K562 (cell line): Measurements from ENCODE around the gene NPPC. TPM values are rescaled to one million over a fixed set of nuclear protein-coding genes. Genes with fewer than 3 reads are reported as not detected.

ENCODE experiments used
- ATF7 ChIP-seq: fragments of 450-650 bp; IDR thresholded peaks from 2 replicates; pipeline ENCODE4 v1.7.1; 2014; ENCODE audit warnings: mild to moderate bottlenecking, moderate library complexity
- BACH1 ChIP-seq: fragments of 200-800 bp; sonication (Bioruptor generic); IDR thresholded peaks from 2 replicates; pipeline ENCODE4 v1.6.1; 2016; ENCODE audit warnings: missing genetic modification characterization, missing compliant biosample characterization
- CHD2 ChIP-seq: IDR thresholded peaks from 2 replicates; pipeline ENCODE4 v1.6.1; 2011; ENCODE audit warnings: low read depth, low read length
- CREM ChIP-seq: IDR thresholded peaks from 2 replicates; pipeline ENCODE4 v1.6.1; 2014; ENCODE audit warnings: antibody characterized with exemption, low read depth
- EGR1 ChIP-seq: fragments of 450-650 bp; conservative IDR thresholded peaks from 2 replicates; pipeline ENCODE4 v1.6.1; 2017; ENCODE audit warnings: mild to moderate bottlenecking
- KLF16 ChIP-seq: IDR thresholded peaks from 2 replicates; pipeline ENCODE4 v1.6.1; 2016; ENCODE audit warnings: antibody characterized with exemption
- POU5F1 ChIP-seq: fragments of 150-350 bp; IDR thresholded peaks from 2 replicates; pipeline ENCODE4 v1.6.1; 2014; ENCODE audit warnings: borderline replicate concordance, low read length, low read depth, mild to moderate bottlenecking; ENCODE audit not compliant: partially characterized antibody
- TAF9B ChIP-seq: fragments of 450-650 bp; IDR thresholded peaks from 2 replicates; pipeline ENCODE4 v1.6.1; 2018; ENCODE audit warnings: mild to moderate bottlenecking; ENCODE audit not compliant: partially characterized antibody
- ZC3H4 ChIP-seq: sonication (generic); formaldehyde crosslinking; IDR thresholded peaks from 2 replicates; pipeline ENCODE4 v1.9.0; 2021; ENCODE audit warnings: missing genetic modification reagents, borderline replicate concordance
- ZNF121 ChIP-seq: sonication (generic); formaldehyde crosslinking; conservative IDR thresholded peaks from 2 replicates; pipeline ENCODE4 v1.8.0; 2022; ENCODE audit warnings: missing genetic modification reagents
- ZNF695 ChIP-seq: fragments of 450-650 bp; formaldehyde crosslinking; IDR thresholded peaks from 2 replicates; pipeline ENCODE4 v1.4.0; 2020; ENCODE audit warnings: mild to moderate bottlenecking, moderate library complexity
- ZNF79 ChIP-seq: fragments of 250-450 bp; sonication (Bioruptor Pico); IDR thresholded peaks from 2 replicates; pipeline ENCODE4 v1.4.0; 2020; ENCODE audit warnings: low read depth, mild to moderate bottlenecking, moderate library complexity
- polyA plus RNA-seq, 8 experiments: library from polyadenylated mRNA; depleted of rRNA in 4 of 8; stranded (reverse) in 5 of 8; unstranded in 3 of 8; fragments of >200 nt; fragmentation: Nextera tagmentation in 2 of 8; fragmentation: Illumina TruSeq in 1 of 8; extraction: Ambion mirVana in 2 of 8; extraction: Trizol in 1 of 8; gene quantifications; 2 replicates each; pipeline versions ENCODE4 v1.2.1 to v1.2.3, GENCODE V29; 2011 to 2014; ENCODE audit warnings: inconsistent platforms in 1 of 8, missing spikeins in 1 of 8
- total RNA-seq, 7 experiments: library from RNA; depleted of rRNA in 6 of 7; stranded (reverse); fragments of >200 nt in 6 of 7; fragmentation: Illumina TruSeq in 2 of 7; extraction: Trizol in 2 of 7; gene quantifications; 2 replicates each; pipeline versions ENCODE4 v1.2.1 to v1.2.3, GENCODE V29; 2011 to 2021; ENCODE audit warnings: low replicate concordance in 1 of 7
- TF ChIP-seq, protein P1 (sequence below): fragments of 450-650 bp; IDR thresholded peaks from 2 replicates; pipeline ENCODE4 v1.6.1; 2016; ENCODE audit warnings: borderline replicate concordance
- TF ChIP-seq, protein P2 (sequence below), 2 experiments: IDR thresholded peaks; 2 replicates each; pipeline ENCODE4 v1.6.1; 2012; ENCODE audit warnings: improper control_type of control experiment in 2 of 2, low read depth in 2 of 2, low read length in 2 of 2, borderline replicate concordance in 1 of 2
- TF ChIP-seq, protein P3 (sequence below), 3 experiments: fragments of 200-800 bp in 1 of 3; sonication (Bioruptor generic) in 1 of 3; sonication (generic) in 1 of 3; formaldehyde crosslinking in 1 of 3; IDR thresholded peaks; 2 replicates each; pipeline versions ENCODE4 v1.6.1 to v1.8.0; 2016 to 2022; ENCODE audit warnings: mild to moderate bottlenecking in 2 of 3, missing compliant biosample characterization in 2 of 3, missing genetic modification characterization in 2 of 3, missing genetic modification reagents in 1 of 3
- TF ChIP-seq, protein P4 (sequence below): fragments of 250-450 bp; sonication (Bioruptor Pico); IDR thresholded peaks from 2 replicates; pipeline ENCODE4 v1.9.0; 2021; ENCODE audit warnings: mild to moderate bottlenecking
- TF ChIP-seq, protein P5 (sequence below): fragments of 450-650 bp; IDR thresholded peaks from one replicate; pipeline ENCODE4 v1.6.1; 2018; ENCODE audit warnings: mild to moderate bottlenecking, moderate library complexity; ENCODE audit not compliant: partially characterized antibody

NPPC gene
- total and polyA plus RNA-seq, 9 of the 15 experiments (the other 6 are each of a cell fraction or from before 2014, with no cell fraction given), result not detected

DNA sequence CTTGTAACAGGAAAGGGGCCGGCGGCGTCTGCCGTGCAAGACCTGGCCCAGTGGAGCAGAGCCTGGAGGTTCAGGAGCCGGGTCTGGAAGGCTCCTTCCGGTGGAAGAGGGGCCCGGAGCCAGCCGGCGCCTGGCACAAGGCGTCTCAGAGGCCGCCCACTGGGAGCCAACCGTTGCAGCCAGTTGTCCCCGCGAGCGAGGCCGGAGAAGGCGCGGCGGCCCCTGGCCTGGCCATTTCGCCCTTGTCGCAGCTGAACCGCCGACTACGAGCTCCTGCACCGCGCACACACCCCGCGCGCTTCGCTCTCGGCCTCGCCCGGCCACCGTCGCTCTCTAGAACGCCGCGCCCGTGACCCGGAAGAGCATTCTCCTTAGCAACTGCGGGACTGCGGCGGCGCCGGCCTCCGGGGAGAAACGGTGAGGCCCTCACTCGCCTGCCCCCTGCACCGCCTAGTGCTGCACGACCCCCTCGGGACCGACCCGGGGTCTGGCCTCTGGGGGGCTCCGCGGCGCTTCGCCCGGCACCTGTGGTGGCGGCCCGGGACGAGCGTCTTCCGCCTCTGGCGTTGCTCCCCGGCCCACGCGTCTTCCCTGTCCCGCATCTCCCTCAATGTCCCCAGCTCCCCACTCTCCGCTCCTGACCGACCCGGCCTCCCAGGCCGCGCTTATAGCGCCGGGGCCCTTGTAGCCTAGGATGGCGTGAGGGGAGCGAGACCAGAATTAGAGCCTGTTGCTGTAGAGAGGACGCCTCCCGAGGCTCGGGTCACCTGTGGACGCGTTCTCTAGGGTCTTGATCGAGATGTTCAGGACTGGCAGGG is 35.4 kb upstream of the NPPC start, which contains the start of gene DIS3L2 (continued):
- TF ChIP-seq, protein P1, sequence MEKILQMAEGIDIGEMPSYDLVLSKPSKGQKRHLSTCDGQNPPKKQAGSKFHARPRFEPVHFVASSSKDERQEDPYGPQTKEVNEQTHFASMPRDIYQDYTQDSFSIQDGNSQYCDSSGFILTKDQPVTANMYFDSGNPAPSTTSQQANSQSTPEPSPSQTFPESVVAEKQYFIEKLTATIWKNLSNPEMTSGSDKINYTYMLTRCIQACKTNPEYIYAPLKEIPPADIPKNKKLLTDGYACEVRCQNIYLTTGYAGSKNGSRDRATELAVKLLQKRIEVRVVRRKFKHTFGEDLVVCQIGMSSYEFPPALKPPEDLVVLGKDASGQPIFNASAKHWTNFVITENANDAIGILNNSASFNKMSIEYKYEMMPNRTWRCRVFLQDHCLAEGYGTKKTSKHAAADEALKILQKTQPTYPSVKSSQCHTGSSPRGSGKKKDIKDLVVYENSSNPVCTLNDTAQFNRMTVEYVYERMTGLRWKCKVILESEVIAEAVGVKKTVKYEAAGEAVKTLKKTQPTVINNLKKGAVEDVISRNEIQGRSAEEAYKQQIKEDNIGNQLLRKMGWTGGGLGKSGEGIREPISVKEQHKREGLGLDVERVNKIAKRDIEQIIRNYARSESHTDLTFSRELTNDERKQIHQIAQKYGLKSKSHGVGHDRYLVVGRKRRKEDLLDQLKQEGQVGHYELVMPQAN, result peak; percentile 79; the same call in 1 of the 2 replicates
- TF ChIP-seq BACH1 (tag) (no peak), TAF9B (peak; percentile 41), POU5F1 (peak; percentile 67), CREM (peak; percentile 91), ZNF695 (CRISPR knock-in tag) (no peak), KLF16 (0 out of 2 replicates have a peak, but pooled peaks have one; percentile 59), EGR1 (peak; percentile 60), ZNF79 (no peak), ATF7 (peak; percentile 56), ZC3H4 (no peak), CHD2 (no peak), ZNF121 (CRISPR knock-in tag) (no peak)
- TF ChIP-seq, protein P2, sequence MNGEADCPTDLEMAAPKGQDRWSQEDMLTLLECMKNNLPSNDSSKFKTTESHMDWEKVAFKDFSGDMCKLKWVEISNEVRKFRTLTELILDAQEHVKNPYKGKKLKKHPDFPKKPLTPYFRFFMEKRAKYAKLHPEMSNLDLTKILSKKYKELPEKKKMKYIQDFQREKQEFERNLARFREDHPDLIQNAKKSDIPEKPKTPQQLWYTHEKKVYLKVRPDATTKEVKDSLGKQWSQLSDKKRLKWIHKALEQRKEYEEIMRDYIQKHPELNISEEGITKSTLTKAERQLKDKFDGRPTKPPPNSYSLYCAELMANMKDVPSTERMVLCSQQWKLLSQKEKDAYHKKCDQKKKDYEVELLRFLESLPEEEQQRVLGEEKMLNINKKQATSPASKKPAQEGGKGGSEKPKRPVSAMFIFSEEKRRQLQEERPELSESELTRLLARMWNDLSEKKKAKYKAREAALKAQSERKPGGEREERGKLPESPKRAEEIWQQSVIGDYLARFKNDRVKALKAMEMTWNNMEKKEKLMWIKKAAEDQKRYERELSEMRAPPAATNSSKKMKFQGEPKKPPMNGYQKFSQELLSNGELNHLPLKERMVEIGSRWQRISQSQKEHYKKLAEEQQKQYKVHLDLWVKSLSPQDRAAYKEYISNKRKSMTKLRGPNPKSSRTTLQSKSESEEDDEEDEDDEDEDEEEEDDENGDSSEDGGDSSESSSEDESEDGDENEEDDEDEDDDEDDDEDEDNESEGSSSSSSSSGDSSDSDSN (IDR thresholded peaks at IDR 0.05; ENCODE audit: borderline replicate concordance in 1 of 2, low read depth in 2 of 2, low read length in 2 of 2), result peak in 1 of 2 experiments; percentile 44; a peak in 1 of 4 replicates
- TF ChIP-seq, protein P3, sequence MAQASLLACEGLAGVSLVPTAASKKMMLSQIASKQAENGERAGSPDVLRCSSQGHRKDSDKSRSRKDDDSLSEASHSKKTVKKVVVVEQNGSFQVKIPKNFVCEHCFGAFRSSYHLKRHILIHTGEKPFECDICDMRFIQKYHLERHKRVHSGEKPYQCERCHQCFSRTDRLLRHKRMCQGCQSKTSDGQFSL (CRISPR knock-in tag; IDR thresholded peaks at IDR 0.05), result no peak
- TF ChIP-seq, protein P3 (tag; IDR thresholded peaks at IDR 0.05), result no peak
- TF ChIP-seq, protein P4, sequence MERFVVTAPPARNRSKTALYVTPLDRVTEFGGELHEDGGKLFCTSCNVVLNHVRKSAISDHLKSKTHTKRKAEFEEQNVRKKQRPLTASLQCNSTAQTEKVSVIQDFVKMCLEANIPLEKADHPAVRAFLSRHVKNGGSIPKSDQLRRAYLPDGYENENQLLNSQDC (CRISPR knock-in tag), result peak; percentile 43; the same call in 1 of the 2 replicates
- TF ChIP-seq, protein P5, sequence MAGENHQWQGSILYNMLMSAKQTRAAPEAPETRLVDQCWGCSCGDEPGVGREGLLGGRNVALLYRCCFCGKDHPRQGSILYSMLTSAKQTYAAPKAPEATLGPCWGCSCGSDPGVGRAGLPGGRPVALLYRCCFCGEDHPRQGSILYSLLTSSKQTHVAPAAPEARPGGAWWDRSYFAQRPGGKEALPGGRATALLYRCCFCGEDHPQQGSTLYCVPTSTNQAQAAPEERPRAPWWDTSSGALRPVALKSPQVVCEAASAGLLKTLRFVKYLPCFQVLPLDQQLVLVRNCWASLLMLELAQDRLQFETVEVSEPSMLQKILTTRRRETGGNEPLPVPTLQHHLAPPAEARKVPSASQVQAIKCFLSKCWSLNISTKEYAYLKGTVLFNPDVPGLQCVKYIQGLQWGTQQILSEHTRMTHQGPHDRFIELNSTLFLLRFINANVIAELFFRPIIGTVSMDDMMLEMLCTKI, result no peak
